GM18867 (cell line): ENCODE results near the gene GNS.
"Not testable (repeated sequence)": the region's sequence is repeated elsewhere in the genome, so short reads cannot be mapped to it uniquely, and the experiment has no call there.

Source experiments
- ATAC-seq: cut with Tn5 transposase; IDR thresholded peaks from one replicate; pipeline ENCODE4 v1.9.1; 2021; ENCODE audit warnings: mild to moderate bottlenecking, moderate library complexity; ENCODE audit not compliant: unreplicated experiment

GNS gene

DNA sequence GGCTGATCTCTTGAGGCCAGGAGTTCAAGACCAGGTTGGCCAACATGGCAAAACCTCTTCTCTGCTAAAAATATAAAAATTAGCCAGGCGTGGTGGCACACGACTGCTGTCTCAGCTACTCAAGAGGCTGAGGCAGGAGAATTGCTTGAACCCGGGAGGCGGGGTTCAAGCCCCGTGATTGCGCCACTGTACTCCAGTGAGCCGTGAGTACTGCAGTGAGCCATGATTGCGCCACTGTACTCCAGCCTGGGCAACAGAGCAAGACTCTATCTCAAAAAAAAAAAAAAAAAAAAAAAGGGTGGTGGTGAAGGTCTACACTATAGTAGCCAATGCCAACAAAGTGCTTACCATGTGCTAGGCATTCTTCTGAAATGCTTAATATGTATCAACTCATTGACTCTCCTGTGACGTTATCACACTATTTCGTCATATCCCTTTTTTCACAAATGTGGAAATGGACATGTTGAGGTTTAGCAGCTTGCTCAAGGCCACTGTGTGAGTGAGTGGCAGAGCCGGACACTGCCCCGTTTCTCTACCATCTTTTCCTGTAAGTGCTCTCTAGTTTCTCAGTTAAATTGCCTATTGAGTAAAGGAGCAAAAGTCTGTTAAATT is 59.6 kb downstream of the GNS start:
- ATAC-seq, result no peak

DNA sequence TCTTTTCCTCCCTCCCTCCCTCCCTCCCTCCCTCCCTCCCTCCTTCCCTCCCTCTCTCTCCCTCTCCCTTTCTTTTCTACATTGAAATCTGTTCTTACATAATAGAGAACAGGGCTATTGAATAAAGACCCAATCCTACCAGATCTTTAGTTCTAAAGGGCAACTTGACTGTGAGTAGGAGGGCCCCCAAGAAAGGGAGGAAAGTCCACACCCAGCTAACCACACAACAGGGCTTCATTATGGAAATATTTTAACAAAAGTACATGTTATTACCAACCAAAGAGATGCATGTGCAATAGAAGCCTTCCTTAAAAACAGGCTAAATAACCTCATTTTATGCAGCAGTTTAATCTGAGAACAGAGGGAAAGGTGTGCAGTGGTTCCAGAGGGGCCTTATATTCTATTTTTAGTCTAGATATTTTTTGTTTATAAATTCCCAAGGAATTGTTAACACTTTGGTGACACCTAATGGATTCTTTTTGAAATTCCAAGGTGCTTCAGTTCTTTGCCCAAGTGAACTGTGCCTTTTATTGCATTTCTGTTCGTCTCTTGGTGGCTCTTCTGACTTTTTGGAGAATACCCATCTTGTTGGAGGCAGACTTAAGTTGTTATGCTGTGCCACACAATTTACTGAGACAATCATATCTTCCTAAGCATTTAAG is 63.0 kb downstream of the GNS start:
- ATAC-seq, result no peak

DNA sequence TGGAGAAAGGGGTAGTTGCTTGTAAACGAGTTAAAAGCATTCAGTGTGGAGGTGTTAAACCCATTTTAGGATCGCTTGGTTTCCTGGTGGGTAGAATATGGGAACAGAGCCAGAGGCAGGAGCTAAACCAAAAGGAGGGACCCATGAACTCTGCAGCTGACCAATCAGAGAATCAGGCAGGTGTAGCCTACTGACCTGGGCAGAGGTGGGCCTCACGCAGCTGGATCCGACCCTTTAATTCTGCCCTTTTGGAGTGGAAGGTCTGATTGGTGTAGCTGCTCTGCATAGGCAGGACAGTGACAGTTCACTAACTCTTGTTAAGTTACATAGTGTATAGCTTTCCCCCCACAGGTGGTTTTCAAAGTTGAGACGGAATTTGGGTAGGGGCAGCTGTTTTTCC is 63.7 kb downstream of the GNS start:
- no peak for ATAC-seq

DNA sequence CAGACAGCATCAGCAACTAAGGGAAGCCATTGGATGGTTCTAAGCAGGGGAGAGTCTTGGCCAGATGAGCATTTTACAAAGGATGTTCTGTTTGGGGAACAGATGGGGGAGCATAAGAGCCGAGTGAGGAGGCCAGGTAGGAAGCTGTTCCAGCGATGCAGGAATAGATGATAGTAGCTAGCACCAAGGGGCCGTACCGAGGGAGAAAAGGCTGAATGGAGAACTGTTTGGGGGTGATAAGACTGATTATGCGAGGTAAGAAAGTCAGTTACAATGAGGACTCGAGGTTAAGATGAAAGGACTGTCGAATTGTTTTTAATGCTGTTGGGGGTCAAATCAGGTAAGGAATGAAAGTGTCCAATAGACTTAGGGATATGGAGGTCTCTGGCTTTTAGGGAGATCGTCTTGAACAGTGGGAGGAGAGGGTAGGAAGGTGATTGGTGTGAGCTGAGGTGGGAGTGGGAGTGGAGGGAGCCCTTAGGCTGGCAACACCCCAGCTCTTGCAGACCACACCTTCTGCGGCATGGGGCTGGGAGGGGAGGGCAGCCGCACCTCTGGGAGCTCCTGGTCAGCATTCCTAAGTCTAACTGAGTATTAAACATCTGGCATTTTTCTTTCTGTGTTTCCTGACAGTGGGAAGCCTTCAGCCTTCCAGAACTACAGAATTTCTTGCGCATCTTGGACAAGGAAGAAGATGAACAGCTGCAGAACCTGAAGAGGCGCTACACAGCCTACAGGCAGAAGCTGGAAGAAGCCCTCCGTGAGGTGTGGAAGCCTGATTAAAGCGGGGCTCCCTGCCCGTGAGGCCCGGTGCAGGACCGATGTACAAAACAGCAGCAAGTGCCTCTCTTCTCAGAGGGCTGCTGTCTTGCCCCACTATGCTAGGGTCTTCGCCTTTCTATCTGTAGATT is 64.8 kb downstream of the GNS start:
- no peak for ATAC-seq

DNA sequence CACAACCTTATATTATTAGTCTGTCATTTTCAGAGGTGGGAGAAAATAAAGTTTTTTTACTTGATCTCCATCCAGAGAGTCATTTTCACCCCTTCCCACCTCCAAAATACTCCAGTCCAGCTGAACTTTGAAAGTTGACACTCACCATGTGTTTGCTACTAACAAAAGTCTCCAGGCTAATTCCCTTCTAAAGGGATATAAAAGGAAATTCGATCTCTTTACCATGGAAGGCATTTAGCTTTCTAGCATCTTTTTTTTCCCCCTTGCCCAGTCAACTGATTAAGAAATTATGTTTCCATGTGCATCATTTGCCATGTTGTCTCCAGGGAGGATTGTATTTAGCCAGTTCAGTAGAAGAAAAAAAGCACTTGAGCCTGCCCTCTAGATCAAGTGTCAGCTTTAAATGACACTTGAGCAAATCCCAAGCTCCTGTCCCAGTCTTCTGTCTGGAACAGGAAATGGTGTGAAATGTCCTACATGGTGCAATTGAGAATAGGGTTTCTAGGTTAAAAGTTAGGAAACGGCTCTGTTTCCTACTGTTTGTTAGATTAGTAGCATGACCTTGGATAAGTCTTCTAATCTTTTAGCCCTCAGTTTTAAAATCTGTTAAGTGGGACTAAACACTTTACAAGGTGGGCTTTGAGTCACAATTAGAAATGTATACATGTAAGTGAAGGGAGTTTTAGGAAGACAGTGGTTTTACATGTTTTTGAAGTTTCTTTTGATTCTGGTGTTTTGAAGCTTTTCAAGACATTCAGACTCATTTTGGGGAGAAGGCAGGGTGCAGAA is 67.2 kb downstream of the GNS start:
- ATAC-seq, result no peak

DNA sequence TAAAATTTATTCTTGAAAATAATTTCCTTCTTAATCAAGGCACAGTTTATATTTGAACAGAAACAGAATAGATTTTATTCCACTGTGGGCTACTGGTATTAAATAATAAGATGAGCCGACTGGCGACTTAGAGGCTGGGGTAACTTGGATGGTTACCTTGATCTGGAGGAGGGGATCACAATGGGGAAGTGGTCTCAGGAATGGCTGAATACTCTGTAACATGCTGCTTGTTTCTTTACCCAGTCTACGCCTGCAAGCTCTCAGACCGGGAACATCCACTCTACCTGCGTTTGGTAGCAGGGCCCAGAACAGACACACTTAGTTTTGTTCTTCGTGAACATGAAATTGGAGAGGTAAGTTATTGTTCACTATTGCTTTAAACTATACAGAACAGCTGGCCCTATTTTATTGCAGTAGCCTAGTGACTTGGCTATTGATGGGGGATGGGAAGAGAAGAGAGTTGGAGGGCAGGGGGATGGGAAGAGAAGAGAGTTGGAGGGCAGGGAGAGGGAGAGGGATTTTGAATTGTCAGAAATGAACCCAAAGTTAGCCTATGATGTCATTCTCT is 67.9 kb downstream of the GNS start:
- ATAC-seq, result no peak

DNA sequence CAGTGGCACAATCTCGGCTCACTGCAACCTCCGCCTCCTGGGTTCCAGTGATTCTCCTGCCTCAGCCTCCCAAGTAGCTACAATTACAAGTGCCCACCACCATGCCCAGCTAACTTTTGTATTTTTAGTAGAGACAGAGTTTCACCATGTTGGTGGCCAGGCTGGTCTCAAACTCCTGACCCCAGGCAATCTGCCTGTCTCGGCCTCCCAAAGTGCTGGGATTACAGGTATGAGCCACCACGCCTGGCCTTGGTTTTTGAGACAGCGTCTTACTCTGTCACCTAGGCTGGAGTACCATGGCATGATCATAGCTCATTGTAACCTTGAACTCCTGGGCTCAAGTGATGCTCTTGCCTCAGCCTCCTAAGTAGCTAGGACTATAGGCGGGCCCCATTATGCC is 69.0 kb downstream of the GNS start:
- ATAC-seq, result not testable (repeated sequence)

DNA sequence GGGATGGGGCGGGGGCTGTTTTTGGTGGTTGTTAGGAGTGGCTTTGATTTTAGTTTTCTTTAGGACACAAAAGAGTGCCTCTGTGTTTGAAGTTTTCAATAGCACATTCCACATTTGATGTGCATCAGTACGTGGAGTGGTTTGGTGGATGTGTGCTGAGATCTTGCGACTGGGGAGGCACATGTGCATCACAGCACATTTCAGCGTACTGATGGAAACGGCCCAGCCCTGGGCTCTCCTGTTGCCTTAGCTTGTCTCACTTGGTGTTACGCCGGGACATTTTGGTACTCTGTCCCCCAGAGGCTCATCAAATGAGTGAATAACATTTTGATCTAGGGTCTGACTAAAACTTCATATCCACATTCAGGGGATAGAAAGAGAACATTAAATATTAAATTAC is 70.5 kb downstream of the GNS start:
- no peak for ATAC-seq

DNA sequence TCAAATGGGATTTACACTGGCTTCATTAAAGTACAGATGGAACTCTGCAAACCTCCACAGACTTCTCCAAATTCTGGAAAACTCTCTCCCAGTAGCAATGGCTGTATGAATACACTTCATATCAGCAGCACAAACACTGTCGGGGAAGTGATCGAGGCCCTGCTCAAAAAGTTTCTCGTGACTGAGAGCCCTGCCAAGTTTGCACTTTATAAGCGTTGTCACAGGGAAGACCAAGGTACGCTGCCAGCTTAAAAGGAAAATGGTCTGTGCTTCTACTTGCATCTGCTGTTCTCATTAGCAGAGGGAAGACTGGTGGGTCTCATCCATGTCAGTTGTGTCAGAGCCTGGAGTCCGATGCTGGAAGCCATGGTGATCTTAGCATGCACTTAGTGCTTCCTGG is 71.0 kb downstream of the GNS start:
- no peak for ATAC-seq

DNA sequence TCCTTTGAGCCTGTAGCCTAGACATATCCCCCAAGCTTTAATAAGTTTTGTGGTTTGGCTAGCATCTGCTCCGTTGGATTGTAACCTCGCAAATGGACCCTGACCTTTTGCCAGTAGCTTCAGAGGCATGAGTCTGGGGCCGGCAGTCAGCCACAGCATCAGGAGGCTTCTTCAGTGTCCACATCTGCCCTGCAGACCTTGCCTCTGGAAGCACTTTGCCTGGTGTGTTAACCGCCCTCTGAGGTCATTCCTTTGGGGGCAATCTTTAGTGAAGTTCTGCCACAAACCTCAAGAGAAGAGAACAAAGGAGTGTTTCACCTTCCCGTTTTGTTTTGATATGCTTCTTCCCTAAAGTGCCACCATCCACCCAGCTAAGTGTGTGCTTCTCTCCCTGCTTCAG is 71.4 kb downstream of the GNS start:
- ATAC-seq, result no peak

DNA sequence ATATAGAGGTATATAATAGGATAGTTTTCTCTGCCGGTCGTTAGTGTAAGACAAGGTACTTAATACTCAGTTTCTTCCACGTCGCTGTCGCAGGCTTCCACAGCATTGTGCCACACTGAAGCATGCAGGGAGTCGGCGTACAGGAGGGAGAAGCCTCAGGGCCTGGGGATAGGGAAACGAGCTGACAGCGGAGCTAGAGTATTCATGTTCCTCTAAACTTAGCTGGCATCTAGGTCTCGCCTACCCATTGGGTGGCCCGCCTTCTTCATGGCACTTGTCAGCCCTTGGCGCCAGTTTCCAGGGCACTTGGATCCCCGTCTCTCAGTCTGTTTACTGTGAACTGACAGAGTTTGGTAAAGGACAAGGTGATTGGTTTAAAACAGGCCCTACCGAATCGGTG is 73.6 kb downstream of the GNS start:
- no peak for ATAC-seq

DNA sequence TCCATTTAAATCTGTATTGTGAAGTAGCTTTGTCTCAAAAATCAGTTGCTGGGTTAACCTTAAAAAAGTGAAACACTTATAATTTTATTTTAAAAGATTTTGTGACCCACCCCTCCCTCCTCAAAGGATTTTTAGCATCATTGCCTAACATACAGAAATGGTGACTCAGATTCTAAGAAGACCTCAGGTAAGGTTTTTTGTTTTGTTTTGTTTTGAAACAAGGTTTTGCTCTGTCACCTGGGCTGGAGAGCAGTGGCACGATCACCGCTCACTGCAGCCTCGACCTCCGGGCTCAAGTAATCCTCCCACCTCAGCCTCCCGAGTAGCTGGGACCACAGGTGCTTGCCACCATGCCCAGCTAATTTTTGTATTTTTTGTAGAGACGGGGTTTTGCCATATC is 74.2 kb downstream of the GNS start:
- ATAC-seq, result no peak

DNA sequence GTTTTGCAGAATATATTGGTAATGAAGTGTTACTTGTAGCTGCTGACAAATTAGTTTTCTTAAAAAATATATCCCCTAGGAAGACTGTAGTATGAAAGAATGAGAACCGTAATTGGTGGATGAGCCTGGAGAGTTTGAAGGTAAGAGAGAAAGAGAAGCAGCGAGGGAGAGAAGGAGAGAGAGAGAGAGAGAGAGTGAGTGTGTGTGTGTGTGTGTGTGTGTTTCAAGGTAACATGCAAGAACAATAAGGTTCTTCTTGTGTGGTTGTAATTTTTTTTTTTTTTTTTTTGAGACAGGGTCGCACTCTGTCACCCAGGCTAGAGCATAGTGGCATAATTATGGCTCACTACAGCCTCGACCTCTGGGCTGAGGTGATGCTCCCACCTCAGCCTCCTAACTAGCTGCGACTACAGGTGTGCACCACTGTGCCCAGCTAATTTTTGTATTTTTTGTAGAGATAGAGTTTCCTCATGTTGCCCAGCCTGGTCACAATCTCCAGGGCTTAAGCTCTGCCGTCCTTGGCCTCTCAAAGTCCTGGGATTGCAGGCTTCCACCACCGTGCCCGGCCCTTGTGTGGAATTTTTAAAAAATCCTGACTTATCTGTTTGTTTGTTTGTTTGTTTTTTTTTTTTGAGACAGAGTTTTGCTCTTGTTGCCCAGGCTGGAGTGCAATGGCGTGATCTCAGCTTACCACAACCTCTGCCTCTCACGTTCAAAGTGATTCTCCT is 75.2 kb downstream of the GNS start:
- ATAC-seq, result no peak

DNA sequence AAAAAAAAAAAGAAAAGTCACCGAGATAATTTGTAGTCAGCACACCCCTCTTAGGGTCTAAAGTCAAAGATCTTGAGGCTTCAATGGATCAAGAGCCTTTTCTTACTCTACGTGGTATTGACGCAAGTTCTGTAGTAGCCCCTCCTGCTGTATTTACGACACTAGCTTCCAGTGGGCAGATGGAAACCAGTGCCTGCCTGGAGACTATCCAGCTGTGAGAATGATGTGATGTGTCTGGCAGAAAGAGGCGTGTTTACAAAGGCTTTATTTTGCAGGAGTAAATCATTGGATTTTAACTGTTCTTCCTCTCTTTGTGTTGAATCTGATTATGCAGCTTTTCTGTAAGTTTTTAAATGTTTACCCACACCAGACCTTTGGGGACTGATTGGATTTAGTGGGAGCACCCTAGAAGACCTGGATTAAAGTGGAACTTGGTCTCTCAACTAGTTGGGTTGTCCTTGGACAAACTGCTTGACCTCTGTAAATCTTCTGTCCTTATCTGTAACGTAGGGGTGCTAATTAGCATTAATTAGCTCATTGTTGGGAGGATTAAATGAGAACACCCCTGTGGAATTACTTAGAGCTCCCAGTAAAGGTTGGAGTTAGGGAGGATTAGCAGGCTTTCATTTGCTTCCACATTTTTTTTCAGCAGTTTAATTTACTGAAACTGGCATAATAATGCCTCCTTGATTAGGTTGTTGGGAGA is 76.5 kb downstream of the GNS start:
- ATAC-seq, result no peak

DNA sequence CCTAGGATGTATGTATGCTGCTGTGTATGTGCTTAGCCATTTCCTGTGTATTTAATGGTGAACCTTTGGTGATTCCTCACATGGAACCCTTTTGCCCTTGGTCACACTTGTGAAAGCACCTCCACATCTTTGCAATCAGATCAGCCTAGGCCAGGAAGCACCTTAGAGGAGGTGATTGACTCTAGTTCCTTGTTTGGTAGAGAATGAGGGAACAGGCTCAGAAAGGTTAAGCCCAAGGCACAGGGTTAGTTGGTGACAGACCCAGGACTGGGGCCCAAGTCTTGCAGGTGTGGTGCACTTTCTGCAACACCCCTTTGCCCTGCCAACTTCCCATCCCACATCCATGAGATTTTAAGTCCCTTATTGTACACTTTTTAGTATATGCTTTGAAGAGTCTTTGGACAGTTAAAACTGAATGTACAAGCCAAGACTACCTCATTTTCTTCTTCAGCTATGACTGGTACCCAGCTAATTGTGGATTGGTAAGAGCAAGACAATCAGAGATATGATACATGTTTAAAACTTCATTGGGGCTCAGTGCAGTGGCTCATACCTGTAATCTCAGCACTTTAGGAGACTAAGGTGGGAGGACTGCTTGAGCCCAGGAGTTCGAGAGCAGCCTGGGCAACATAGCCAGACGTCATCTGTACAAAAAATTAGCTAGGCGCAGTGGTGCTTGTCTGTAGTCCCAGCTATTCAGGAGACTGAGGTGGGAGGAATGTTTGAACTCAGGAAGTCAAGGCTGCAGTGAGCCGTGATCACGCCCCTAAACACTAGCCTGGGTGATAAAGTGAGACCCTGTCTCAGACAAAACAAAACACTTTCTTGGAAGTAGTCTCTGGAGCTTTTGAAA is 77.8 kb downstream of the GNS start:
- ATAC-seq, result no peak

DNA sequence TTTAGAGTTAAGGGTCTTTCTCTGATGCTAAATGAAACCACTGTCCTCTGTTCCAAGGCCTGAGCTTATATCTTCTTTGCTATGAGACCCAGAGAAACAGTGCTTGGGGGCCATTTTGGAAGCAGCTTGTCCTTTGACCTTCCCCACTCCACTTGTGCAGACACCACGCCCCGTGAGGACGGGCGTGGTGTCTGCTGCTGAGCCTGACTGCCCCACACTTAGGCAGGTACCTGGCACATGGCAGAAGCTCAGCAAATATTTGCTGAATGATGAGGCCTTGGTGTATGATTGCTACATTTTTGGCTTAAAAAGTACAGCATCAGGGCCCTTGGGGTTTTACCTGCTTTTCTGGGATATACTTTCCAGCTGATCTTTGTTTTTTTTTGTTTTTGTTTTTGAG is 79.0 kb downstream of the GNS start:
- ATAC-seq, result no peak

DNA sequence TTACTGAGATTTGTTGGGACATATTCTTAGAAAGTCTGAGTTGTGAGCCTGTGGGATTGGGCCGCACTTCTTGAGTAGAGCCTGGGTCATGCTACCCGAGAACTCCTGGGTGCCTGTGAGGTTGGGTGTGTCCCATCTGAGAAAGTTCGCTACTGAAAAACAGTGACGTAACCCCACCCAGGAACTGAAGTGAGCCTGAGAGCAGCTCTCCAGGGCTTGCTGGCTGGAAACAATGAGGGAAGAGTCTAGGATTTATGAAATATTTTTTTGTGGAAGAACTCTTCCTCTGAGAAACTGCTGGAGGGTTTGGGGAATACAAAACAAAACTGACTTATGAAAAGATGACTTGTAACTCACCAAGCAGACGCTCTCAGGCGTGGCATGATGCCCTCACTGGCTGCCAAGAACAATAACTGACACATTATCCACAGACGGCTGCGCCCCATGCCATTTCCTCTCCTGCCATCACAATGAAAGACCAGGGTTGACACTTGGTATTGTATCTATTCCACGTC is 79.7 kb downstream of the GNS start:
- ATAC-seq, result peak; percentile 81

DNA sequence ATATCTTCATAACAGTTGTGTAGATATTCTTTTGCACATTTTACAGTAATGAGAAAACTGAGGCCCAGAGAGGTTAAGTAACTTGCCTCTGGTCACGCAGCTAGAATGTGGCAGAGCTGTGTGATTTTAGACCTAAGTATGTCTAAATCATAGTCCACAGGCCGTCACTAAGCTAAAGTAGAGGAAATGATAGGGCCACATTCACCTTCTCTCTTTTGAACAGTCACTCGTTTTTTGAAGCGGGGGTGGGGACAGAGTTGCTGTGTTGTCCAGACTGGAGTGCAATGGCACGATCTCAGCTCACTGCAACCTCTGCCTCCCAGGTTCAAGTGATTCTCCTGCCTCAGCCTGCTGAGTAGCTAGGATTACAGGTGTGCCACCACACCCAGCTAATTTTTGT is 80.4 kb downstream of the GNS start:
- ATAC-seq, result no peak

DNA sequence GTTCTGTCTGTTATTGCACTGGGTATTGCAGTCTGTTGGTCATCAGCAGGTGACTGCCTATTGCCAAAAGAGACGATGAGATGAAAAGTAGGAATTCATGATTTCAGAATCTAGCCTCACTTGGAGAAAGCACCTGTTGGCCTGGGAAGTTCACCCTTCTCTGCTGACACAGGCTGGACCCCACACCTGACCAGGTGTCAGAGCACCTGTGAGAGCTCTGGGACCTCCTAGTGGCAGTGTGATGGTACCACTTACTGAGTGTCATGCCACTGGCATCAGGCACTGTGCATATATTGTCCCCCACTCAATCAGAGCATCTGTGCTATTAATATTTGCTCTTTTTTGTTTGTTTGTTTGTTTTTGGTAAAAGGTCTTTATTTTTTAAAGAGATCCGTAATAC is 81.0 kb downstream of the GNS start:
- no peak for ATAC-seq
